ENCODE results near the gene EPB41L4A.
A peak's percentile ranks its signal among the peaks of the same experiment; 100 is the strongest.

Gene EPB41L4A

GRCh38 chr5:112202694-112203093 is 216.4 kb downstream of the EPB41L4A start:
- no peak for DNase-seq

GRCh38 chr5:112201141-112201540 is 217.9 kb downstream of the EPB41L4A start:
- DNase-seq, result no peak

- DNase-seq, result no peak
Observed at GRCh38 chr5:112200131-112200530, 218.9 kb downstream of the EPB41L4A start.

- DNase-seq, result no peak
Observed at GRCh38 chr5:112196584-112196983, 222.5 kb downstream of the EPB41L4A start.

- DNase-seq, result no peak
Observed at GRCh38 chr5:112195924-112196323, 223.2 kb downstream of the EPB41L4A start.

- no peak for DNase-seq
Observed at GRCh38 chr5:112192866-112193265, 226.2 kb downstream of the EPB41L4A start.

GRCh38 chr5:112192072-112192471 is 227.0 kb downstream of the EPB41L4A start:
- DNase-seq, result no peak

DNA sequence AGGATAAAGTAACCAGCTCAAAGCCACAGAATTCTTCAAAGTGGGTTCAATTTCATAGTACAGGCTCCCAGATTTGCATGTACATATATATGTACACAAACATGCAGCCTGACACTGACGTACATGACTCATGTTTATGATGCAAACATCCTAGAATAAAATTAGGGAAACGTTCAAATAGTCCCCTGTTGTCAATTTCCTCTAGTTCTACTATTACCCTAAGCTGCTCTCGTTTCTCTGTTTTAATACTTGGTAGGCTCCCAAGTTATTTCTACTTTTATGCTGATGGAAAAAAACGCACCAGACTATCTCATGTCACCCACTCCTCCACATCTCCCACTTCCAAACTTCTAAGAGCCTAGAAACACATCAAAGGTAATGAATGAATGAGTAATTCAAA is 229.7 kb downstream of the EPB41L4A start:
- no peak for DNase-seq

GRCh38 chr5:112186401-112186990 is 232.6 kb downstream of the EPB41L4A start:
- peak; percentile 75 for DNase-seq

GRCh38 chr5:112183874-112184273 is 235.2 kb downstream of the EPB41L4A start:
- no peak for DNase-seq

GRCh38 chr5:112183103-112183711 is 235.9 kb downstream of the EPB41L4A start:
- DNase-seq, result no peak

DNA sequence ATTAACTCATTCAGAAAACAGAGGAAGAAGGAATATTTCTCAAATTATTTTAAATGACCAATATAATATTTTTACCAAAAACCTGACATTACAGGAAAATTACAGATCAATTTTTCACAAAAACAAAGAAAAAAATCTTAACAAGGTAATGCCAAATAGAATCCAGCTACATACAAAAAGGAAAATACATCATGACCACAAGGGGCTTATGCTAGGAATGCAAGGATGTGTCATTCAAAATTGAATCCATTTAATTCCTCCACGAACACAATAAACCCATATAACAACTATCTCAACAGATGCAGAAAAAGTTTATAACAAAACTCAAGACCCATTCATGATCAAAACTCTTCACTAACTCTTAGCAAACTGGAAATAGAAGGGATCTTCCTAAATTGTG is 239.8 kb downstream of the EPB41L4A start:
- no peak for DNase-seq

GRCh38 chr5:112174959-112175594 is 244.0 kb downstream of the EPB41L4A start:
- peak; percentile 86 for DNase-seq

GRCh38 chr5:112165897-112166737 is 253.0 kb downstream of the EPB41L4A start:
- no peak for DNase-seq

DNA sequence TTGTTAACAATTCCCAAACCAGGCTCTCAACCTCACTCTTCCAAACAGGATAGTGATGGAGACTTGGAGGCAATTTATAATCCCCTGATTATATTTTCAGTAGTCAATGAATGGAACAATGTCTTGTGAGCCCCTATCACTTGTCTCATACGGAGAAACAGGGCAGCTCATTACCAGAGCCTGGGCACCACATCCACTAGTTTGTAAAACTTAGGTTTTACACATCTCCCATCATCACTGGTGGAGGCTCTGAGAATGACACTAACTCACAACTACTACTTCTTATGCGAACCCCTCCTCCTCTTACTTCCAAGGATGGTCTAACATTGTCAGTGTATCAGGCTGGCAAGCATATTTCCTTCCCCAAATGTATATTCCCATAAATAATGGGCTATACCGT is 253.7 kb downstream of the EPB41L4A start:
- DNase-seq, result no peak

DNA sequence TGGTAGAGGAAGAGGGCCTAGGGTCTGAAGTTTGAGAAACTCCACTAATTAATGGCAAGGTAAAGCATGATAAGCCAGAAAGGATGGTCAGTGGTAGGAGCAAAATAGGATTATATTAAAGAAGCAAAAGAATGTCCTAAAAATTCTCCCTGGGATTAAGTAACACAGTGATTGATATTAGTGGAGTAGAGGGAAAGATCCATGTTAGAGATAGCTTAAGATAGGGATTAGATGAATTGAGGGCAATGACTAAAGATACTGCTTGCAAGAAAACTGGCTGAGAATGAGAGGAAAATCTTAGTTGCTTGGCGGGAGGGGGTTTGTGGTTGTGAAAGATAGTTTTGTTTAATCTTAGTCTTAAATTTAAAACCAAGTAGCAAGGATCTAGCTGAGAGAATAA is 255.6 kb downstream of the EPB41L4A start:
- no peak for DNase-seq

DNA sequence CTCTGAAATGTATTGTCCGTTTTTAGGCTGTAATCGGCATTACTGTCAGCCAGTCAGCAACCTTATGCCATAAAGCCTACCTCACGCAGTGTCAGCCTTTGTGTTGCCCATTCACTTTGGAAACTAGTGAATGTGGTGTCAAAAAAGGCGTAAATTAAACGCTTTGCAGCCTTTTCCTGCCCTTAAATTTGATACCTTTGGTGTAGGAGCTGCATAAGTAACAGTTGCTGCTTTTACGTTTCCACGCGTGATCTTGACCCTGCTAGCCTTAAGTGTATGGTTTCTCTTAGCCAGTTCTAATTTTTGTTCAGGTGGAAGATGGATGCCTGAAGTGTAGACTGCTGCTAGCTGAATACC is 257.7 kb downstream of the EPB41L4A start:
- no peak for DNase-seq

- peak; percentile 93 for DNase-seq
Observed at GRCh38 chr5:112160652-112161391, 258.3 kb downstream of the EPB41L4A start.

DNA sequence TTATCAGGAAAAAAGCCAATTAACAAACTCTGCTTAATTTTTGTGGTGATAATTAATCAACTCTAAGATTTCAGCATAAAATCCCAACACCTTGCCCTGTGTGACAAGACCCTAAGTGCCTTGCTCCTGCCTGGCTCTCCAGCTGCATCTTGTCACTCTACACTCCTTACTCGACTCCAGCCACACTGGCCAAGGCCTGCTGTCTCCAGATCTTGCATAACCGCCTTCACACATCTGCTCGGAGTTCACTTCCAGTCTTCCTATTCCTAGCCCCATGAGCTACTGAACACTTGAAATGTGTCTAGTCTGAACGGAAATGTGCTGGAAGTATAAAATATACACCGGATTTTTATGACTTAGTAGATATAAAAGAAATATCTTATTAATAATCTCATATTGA is 259.6 kb downstream of the EPB41L4A start:
- DNase-seq, result no peak

- DNase-seq, result no peak
Observed at GRCh38 chr5:112156211-112156610, 262.9 kb downstream of the EPB41L4A start.

DNA sequence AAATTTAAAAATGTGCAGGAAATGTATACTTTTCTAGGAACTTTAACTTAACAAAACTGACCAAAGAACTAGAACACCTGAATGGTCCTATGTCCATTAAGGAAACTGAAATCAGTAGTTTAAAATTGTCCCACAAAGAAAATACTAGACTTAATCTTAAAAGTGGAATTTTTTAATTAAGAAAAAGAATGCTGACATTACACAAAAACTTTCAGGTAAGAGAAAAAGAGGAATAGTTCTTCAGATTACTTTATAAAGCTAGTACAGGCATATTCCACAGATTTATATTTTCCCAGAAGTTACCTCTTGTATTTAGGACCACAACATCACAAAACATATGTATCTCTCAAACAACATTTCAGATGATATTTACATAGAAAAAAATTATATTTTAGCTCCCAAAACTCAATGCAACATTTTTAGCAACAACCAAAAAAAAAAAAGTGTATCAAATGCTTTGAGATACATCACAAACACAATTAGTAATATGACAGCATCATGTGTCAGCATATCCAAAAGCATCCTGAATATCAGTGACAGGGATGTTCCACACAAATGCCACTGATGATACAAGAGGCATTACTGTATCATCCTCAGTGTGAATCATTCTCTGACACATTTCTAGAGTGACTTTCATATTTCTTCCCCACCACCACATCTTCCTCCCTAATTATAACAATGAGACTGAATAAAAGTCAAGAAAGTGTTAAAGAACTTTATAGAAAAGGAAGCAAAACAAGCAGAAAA is 264.0 kb downstream of the EPB41L4A start:
- DNase-seq, result no peak

- DNase-seq, result no peak
Observed at GRCh38 chr5:112149727-112150126, 269.4 kb downstream of the EPB41L4A start.

All from hematopoietic multipotent progenitor cell treated with erythropoietin and hydrocortisone succinate and interleukin-3 and kit ligand, for 4 days (in vitro differentiated cells).